NCI-H524 (cell line): ENCODE results near the gene PEDS1.
"Not testable (repeated sequence)": the region's sequence is repeated elsewhere in the genome, so short reads cannot be mapped to it uniquely, and the experiment has no call there.

Source experiments
- DNase-seq, 2 experiments: peaks; one replicate each; lab custom pipeline; 2025; lab: John Stamatoyannopoulos, UW

The PEDS1 gene

DNA sequence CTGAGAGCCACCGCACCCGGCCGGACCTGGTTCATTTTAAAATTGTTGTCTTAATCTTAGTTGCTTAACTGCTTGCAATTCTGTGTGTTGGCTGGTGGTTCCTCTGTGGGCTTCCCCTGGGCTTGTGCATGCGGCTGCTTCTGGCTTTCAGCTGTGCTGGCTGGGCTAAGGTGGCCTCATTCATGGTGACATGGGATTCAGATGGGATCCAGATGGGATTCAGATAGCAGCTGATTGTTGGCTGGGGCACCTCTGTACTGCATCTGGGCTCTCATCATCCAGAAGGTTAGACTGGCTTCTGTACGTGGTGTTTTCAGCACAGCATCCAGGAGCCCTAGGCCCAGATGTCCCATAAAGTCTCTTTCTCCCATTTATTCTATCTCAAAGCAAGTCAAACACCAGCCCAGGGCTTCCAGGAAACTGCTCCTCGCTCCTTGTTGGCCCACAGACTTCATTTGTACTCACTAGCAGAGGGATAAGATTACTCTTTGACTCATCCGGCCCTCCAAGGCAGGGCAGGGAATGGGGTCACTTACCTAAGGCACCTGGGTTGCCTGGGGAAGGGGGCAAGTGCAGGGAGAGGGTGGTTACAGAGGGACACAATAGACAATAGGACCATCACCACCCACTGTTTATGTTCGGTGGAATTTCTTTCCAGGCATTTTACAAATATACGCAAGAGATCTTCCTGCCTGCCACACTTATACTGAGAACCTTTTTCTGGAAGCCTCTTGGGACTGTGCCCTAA, 10.2 kb upstream of the PEDS1 start:
- no peak for DNase-seq

- not testable (repeated sequence) for DNase-seq
Observed at GRCh38 chr20:50161494-50161893, 8.0 kb upstream of the PEDS1 start.

DNA sequence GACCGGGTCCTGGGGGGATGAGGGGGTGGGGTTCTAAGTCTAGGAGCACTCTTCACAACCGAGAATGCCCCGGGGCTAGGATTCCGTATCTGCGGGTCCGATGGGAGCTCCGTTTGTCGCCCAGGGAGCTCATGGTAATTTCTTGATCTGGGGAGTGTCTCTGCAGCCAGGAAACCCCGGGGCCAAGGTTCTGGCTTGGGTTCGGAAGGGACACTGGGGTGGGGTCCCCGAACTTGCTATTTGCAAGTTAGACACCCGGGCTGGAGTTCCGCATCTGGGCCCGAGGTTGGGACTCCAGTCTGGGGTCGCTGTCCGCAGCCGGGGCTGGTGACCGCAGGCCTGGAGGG, 397 bp downstream of the PEDS1 start:
- DNase-seq: no peak

DNA sequence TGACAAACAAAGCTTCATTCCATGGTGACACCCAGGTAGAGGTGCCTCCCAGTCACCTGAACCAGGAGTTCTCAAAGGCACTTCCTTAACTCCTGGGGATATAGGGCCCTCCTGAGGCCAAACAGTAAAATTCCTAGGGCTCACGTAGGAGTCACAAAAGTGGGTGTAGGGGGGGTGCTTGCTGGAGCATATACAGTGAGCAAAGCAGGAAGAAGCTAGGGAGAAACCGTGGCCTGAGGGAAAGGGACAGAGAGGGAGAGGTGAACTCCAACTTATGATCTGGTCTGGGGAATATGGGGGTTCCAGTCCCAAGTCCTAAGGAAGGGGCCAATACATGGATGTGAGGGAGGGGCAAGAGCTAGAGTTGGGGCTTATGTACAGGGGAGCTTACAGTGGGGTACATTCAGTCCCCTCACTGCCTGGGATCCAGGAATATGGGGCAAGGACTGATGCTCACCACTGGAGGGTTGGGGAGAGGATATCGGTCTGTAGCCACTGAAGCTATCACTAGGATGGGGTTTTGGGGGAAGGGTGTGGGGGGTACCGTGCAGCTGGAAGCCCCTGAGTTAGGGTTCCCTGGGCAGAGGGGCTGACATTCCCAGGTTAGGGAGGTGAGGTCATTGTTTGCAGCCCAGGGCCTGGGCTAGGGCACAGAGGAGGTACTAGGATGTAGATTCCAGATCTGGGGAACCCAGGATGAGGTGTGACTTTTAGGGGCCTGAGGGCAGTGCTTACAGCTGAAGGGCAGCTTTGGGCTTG, 950 bp downstream of the PEDS1 start:
- DNase-seq: no peak

GRCh38 chr20:50151034-50151743, 2.3 kb downstream of the PEDS1 start:
- DNase-seq: no peak

- no peak for DNase-seq
Observed at GRCh38 chr20:50149481-50150254, 3.9 kb downstream of the PEDS1 start.

GRCh38 chr20:50146732-50147662, 6.5 kb downstream of the PEDS1 start:
- DNase-seq: no peak

DNA sequence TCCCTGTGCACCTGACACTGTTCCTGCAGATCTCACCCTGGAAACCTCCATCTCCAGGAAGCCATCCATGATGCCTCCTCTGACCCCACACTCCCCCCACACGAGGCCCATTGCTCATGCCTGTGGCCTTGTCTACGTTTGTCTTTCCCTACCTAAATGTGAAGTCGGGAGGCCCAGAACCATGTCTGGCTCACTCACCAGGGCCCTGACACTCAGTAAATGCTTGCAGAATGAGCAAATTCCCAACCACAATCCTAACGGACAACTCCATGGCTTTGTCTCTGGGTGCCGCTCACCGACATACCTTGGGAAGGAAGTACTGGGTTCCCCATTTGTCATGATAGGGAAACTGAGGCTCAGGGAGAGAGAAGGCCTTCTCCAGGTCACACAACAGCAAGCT, 7.3 kb downstream of the PEDS1 start:
- DNase-seq: no peak

DNA sequence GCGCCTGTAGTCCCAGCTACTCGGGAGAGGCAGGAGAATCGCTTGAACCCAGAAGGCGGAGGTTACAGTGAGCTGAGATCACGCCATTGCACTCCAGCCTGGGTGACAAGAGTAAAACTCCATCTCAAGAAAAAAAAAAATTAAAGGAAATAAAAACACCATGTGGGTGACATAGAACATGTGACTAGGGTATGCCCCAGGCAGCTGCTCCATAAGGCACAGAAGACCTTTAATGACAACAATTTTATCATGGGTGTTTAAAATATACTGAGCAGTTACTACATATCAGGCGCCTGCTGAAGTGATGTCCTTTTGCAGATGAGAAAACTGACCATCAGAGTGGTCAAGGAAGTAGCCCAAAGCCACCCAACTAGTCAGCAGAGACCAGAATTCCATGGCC, 8.0 kb downstream of the PEDS1 start:
- DNase-seq: no peak

DNA sequence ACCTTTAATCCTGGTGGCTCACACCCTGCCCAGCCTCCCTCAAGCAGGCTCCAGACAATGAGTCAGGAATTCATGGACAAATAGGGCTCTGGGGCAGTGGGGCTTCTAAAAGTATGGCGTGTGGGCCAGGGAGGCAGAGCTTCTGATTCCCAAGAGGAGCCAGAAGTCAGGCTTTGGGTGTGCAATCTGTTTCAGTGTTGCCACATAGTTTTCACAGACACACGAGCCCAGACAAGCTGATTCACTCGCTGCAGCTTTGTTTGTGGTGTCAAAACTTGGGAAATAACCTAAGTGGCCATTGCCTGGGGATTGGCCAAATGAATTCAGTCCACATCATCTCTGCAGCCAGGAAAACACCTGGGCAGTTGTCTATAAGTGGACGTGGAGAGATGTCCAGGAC, 9.2 kb downstream of the PEDS1 start:
- DNase-seq: no peak

- DNase-seq: no peak
Observed at GRCh38 chr20:50142812-50143211, 10.7 kb downstream of the PEDS1 start.

DNA sequence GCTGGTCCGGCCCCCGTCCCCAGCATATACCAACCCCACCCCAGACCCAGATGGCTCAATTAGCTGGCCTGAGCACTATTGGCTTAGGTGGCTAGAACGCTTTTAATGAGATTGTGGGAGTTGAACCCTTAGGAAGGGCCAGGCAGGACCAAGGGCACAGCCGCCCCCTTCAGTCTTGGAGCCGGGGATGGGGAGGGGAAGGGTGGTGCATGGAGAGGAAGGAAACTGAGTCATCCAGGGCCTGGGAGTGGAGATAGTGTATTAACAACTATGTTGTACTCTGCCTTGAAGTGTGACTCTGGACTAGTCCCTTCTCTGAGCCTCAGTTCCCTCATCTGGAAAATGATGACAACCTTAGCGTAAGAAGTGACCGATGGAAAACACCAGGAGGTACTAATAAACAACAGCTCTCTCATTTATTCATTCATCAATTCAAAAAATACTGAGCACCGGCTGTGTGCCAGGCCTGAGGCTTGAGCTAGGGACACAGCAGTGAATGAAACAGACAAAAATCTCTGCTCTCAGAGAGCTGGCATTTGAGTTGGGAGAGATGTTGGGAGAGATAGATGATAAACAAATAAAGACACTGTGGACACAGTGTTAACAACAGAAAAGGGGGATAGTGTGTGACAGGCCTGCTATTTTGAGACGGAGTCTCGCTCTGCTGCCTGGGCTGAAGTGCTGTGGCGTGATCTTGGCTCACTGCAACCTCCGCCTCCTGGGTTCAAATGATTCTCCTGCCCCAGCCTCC, 11.5 kb downstream of the PEDS1 start:
- DNase-seq: no peak

DNA sequence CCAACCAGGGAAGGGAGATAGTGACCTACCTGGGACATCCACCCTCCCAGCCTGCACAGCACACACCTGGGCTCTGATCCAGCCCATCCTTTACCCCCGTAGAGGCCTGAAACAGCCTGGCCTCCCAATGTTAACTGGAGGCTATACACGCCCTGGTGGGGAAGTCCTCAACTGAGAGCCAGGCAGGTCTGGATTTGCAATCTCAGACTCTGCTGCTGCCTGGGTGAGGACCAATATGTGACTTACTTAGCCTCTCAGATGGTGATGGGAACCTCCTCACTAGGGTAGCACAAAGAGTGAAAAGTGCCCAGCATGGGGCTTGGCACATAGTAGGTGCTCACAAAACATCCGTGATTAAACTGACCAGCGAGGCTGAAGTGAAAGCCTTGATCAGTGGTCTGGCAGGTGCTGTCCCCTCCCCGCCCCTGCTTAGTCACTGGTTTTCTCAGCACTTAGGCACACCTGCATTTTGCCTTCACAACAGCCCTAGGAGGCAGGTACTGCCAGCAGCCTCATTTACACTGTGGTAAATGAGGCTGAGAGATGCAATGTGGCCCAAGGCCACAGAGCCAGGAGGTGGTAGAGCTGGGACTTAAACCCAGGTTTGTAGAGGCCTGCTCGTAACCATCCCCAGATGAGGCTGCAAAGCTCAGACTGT, 12.4 kb downstream of the PEDS1 start:
- DNase-seq: no peak

GRCh38 chr20:50140339-50140859, 13.1 kb downstream of the PEDS1 start:
- no peak for DNase-seq

DNA sequence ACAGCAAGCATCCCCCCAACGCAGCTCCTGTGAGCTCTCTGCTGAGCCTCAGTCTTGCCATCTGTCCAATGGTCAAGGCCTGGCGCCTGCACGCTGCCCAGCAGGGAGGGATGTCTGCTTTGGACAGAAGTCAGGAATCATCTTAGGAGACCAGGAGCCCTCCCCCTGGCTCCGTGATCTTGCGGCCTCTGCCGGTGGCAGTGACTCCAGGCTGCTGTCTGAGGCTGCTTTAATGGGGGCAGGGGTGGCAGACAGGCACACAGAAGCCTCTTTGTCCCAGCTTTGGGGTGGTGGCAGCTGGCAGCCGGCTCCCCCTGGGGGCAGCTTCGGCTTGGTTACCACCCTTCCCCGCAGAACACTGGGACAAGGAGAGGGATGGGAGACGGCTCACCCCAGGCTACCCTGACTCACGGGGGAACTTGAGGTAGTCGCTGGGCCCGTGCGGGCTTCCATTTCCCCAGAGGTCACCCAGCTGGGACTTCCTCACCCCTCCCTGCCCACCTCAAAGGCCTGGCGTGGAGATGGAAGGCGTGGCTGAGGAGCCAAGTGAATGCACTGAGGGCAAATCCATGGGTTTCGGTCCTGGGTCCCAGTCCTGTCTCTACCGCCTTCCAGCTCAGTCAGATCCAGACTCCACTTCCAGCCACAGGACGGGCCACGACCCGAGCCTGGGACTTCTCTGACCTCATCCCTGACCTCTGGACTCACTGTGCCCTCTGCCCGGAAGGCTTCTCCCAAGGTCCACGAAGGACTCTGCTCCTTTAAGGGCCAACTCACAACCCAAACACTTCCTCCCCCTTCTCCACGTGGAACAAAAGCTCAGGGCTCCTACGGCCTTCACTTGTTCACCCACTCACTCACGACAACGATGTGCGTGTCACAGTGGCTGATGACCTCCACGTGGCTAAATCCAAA, 14.8 kb downstream of the PEDS1 start:
- DNase-seq: no peak

DNA sequence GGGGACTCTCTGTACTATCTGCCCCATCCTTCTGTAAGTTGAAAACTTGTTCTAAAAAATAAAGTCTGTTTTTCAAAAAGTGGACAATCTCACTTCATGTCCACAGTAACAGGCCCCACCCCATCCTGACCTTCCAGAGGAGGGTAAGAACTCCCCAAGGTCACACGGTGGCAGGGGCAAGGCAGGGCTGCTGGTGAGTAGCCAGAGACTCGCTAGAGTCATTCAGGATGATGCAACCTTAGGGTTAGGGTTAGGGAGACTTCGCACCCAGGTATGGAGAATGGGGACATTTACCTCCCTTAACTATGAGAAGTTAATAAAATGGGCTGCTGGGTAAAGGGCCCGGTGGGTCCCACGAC, 15.4 kb downstream of the PEDS1 start:
- DNase-seq: no peak

GRCh38 chr20:50137702-50138101, 15.8 kb downstream of the PEDS1 start:
- not testable (repeated sequence) for DNase-seq

GRCh38 chr20:50136822-50137599, 16.5 kb downstream of the PEDS1 start:
- no peak for DNase-seq
